NCI-H1105 treated with DMSO at 0.1 percent for 48 hours (cell line): ENCODE data around the gene MKRN1.
"Not testable (repeated sequence)": the region's sequence is repeated elsewhere in the genome, so short reads cannot be mapped to it uniquely, and the experiment has no call there.

Source experiments
- DNase-seq: peaks from one replicate; lab custom pipeline; 2025; lab: John Stamatoyannopoulos, UW

The MKRN1 gene, protein sequence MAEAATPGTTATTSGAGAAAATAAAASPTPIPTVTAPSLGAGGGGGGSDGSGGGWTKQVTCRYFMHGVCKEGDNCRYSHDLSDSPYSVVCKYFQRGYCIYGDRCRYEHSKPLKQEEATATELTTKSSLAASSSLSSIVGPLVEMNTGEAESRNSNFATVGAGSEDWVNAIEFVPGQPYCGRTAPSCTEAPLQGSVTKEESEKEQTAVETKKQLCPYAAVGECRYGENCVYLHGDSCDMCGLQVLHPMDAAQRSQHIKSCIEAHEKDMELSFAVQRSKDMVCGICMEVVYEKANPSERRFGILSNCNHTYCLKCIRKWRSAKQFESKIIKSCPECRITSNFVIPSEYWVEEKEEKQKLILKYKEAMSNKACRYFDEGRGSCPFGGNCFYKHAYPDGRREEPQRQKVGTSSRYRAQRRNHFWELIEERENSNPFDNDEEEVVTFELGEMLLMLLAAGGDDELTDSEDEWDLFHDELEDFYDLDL

DNA sequence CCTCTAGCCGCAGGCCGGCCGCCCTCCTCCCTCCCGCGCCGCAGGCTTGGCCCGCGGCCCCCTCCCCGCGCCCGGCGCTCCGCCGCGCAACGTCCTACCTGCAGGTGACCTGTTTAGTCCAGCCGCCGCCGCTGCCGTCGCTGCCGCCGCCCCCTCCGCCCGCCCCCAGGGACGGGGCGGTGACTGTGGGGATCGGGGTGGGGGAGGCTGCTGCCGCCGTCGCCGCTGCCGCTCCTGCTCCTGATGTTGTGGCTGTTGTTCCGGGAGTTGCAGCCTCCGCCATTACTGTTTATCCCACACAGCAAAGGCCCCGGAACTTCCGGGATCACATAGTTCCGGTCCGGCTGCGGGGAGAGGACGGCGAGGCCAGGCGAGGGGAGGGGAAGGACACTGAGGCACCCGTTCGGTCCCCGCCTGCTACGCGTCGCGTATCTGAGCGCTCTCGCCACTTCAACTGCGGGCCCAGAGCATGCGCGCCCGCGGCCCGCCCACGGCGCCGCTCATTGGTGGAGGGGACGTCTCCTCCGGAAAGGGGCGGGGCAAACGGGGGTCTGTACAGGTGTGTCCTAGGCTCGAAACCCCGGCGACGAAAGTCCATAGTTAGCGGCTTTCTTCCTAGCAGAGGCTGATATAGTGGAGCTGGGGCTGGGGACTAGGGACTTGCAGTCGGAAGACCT, at the start of gene MKRN1:
MKRN1 (minus strand) TSS at position 444 of the 677 bp plus-strand sequence; CDS start at position 283, 161 bp downstream.
- peak; percentile 97 for DNase-seq

DNA sequence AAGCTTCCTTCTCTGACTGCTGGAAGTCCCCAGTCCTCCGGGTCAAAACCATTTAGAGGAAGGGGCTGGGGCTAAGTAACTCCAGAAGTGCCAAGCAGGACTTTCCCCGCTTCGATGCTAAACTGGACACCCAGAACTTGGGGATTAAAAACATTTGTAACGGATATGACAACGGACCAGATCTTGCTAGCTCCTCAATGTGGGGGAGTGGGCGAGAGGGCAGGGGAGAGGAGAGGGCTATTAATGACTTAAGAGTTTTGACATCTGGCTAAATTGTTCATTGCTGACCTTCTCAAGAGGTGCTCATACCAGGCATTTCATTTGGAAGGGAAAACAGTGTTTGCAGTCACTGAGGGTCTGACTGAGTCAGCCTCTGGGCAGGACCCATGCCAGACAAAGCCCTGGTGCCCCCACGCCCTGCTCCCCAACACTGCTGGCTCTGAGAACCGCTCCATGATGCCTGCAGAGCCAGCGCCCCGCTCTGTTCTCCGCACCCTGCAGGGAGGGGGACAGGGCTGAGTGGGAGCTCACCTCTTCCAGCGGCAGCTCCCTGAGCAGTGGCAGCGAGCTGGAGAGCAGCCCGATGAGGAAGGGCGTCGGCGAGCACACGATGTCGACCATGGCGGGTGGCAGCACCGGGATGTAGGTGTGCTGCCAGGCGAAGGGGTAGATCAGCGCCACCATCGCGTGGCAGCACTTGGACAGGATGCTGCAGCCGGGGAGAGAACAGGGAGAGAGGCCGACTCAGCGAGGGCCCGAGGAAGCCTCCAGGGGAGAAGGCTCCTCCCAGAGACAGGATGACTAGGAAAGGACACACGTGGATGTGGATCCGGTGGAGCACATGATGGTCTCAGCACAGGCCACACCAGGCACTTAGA, 47.7 kb upstream of the MKRN1 start:
- no peak for DNase-seq

- DNase-seq = no peak
Measured at GRCh38 chr7:140526214-140526613, 46.9 kb upstream of the MKRN1 start.

DNA sequence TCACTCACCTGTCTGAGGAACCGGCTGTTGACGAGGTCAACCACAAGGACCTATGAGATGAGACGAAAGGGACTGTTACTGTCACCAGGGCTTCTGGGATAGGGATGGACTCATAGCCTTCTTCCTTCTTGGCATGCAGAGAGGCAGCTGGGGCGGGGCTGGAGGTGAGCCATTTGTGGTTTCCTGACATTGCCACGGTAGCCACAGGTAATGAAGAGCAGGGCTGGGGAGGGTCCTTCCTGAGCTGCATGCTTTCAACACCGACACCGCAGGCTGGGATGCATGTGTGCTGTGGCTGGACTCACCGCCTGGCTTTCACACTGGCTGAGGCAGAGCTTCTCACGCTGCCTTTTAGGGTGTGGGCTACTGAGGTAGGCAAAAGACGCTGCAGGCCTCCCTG, 46.4 kb upstream of the MKRN1 start:
- no peak for DNase-seq

DNA sequence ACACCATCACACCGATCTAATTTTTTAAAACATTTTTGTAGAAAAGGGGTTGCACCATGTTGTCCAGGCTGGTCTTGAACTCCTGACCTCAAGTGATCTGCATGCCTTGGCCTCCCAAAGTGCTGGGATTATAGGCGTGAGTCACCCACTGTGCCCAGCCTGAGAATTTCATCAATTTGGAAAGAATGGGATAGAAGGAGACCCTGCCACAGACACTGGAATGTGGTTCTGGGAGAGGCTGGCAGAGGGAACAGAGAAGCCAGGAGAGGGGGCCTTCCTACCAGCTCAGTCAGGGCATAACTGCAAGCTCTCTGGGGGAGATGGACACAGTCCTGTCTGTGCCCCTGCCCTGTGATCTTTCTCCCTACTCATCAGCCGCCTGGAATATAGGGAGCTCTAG, 42.1 kb upstream of the MKRN1 start:
- DNase-seq = no peak

- no peak for DNase-seq
Measured at GRCh38 chr7:140519007-140519399, 39.7 kb upstream of the MKRN1 start.

GRCh38 chr7:140518370-140519006, 39.2 kb upstream of the MKRN1 start:
- no peak for DNase-seq

DNA sequence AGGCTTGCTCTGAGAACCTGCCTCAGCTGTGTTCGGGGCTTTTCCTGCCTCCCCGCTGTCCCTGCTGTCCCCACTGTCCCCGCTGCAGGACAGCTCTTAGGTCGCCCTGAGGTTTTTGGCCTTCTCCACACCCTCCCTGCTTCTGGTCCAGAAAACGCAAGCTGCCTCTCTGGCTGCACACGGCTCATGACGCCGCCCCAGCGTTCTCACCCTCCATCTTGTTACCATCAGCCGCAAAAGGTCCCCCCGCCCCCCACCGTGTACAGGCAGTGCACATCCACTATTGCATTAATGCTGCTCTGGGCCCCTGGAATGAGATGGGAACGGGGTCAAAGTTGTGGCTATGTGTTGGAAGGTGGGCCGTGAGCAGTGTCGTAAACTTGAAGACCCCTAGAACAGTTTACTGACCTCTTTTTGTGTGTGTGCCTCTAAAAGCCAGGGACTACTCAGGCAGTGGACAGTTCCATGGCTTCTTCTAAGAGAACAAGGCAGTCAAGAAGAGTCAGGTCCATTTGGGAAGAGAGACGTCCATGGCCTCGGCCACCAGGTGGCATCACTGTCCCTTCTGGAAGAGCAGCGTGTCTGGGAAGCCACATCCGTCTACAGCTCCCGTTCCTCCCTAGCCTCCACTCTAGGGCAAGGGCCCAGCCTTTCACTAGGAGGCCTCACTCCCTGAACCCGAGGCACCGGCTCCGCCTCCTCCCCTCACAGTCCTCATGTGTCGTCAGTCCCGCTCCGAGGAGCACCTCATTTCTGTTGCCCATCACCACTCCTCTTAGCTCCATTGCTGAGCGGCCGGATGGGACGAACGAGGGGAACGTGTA, 38.5 kb upstream of the MKRN1 start:
- peak; percentile 86 for DNase-seq

- DNase-seq = peak; percentile 68
Measured at GRCh38 chr7:140512317-140513000, 33.2 kb upstream of the MKRN1 start.

DNA sequence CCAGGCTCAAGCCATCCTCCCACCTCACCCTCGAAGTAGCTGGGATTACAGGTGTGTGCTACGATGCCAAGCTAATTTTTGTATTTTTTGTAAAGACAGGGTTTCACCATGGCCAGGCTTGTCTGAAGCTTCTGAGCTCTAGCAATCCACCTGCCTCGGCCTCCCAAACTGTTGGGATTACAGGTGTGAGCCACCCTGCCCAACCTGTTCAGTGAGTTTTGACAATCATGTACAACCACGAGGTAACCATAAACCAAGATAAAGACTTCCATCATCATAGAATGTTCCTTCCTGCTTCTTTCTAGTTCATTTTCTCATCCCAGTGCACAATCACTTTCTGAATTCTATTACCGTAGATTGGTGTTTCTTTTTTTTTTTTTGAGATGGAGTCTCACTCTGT, 30.5 kb upstream of the MKRN1 start:
- DNase-seq = no peak

- DNase-seq = not testable (repeated sequence)
Measured at GRCh38 chr7:140507556-140507955, 28.3 kb upstream of the MKRN1 start.

DNA sequence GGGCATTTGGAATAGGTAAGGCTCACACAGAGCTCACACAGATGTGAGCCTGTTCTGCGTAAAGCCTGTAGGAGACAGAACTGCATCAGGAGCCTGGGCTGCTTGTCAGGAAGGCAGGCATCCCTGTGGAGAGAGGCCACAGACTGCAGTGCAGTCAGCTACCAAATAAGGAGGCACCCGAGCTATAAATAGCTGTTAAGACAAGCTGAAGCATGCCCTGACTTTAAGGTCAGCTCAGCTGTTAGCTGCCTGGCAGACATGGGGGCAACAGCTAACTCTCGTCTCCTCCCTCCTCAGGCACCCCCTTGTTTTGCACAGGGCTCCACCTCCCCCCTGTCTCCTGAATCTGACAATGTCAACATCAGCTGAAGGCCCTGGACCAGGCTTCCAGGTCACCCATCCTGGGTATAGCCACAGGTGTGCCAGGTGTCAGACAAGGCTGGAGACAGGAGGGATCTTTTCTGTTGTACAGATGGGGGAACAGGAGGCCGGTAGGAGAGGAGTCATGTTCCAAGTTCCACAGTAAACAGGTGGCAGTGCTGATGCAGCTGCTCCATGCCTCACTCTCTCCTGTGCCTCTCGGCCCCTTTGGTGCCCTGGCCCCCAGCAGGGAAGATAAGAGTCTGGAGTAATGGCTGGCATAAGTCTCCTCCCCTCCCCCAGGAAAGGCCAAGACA, 27.6 kb upstream of the MKRN1 start:
- DNase-seq = peak; percentile 97

GRCh38 chr7:140501966-140502365, 22.7 kb upstream of the MKRN1 start:
- DNase-seq = no peak

DNA sequence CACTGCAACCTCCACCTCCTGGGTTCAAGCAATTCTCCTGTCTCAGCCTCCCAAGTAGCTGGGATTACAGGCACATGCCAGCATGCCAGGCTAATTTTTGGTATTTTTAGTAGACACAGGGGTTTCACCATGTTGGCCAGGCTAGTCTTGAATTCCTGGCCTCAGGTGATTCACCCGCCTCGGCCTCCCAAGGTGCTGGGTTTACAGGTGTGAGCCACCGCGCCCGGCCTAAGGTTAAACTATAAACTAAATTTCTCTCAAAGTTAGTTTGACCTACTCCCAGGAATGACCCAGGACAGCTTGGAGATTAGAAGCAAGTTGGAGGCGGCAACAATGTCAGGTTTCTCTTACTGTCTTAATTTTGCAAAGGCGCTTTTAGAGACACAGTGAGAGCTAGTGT, 18.5 kb upstream of the MKRN1 start:
- not testable (repeated sequence) for DNase-seq

GRCh38 chr7:140497241-140497769, 18.0 kb upstream of the MKRN1 start:
- DNase-seq = no peak

DNA sequence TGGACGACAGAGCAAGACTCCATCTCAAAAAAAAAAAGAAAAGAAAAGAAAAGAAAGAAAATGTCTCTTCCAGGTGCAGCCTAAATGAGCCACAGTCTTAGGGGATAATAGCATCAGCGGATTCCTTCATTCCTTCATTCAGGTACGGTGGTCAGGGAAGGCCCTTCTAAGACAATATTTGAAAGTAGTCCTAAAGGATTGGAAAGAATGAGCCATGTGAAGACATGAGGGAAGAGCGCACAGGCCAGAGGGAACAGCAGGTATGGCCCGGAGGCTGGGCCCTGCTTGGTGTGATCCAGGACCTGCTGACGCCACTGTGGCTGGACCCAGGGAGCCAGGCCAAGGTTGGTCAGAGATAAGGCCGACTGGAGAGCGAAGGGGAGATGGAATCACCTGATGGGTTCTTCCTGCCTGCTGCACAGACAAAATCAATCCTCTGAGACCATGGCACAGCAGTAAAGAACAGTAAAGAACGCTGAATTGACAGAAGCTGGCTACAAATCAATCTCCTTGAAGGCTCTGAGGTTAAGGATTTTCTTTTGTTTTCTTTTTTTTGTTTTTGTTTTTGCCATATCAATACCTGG, 16.3 kb upstream of the MKRN1 start:
- DNase-seq = no peak

GRCh38 chr7:140494867-140495266, 15.6 kb upstream of the MKRN1 start:
- no peak for DNase-seq

GRCh38 chr7:140489026-140489359, 9.7 kb upstream of the MKRN1 start:
- no peak for DNase-seq
